GF-D8 (cell line): ENCODE results near the gene POU6F2.
"Not testable (repeated sequence)": the region's sequence is repeated elsewhere in the genome, so short reads cannot be mapped to it uniquely, and the experiment has no call there.

Experiments
- DNase-seq: peaks from one replicate; lab custom pipeline; 2025; lab: John Stamatoyannopoulos, UW

The POU6F2 gene

DNA sequence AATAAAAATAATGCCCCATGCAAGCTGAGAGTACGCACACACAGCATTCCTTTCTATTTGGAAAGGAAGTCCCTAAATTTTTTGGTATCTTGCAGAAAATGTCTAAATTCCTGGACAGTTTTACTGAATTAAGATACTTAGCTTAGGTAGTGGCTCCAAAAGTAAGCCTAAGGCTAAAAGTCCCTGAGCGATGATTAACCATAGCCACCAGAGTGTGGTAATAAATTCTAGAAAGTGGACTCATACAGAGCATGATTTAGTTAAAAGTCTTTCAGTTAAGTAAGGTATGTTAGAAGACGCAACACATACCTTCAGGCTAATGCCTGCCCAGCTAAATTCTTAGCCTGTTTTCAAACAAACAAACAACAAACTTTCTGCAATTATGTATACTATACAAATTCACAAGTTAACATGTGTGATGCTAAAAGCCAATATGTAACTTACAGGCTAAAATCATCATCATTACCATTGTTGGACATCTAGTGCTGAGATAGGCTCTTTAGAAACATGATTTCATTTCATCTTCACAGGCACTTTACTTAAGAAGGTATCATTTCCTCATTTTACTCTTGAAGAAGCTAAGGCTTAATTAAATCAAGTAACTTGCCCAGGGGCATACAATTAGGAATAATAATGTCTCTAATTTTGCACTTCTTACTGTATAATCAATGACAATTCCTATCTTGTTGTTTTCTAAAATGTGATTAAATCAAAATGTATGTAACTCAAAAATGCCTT is 327.1 kb downstream of the POU6F2 start:
- no peak for DNase-seq

DNA sequence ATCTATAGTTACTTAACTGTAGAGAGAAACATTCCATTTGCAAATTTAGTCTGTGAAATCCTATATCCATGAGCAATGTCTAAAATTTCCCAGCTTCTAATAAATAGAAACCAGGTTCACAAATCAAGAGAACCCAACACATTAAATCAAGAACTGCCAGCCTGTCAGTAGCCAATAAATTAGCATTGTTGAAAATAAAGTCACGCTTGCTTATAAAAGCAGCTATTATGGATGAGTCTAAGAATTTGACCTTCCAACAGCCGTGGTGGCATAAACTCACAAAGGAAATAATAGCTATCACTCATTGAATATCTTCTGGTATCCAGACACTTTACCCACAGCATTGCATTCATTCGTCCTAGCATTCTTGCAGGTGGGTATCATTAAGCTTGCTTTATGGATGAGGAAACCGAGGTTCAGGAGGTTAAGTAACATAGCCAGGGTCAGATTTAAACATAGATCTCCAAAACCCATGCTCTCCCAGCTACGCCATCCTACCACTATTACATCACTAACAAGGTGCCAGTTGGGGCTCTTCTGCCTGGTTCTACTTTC is 328.4 kb downstream of the POU6F2 start:
- DNase-seq, result no peak

DNA sequence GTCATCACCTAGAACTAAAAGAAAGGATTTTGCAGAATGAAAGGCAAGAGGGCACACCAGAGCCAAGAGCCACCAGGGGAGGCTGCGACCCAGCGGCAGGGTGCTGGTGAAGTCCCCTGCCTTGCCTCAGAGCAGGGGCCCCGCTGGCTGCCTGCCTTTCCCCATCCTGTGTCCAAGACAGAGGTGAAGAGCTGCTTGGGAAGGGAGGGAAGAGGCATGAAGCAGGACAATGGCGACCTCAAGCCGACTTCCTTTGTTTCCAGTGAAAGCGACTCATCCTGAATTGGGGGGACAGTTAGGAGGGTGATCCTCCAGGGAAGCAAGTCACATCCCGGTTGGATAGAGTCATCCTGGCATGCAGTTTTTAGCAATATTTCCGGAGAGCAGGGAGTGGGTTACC is 333.0 kb downstream of the POU6F2 start:
- DNase-seq, result no peak

DNA sequence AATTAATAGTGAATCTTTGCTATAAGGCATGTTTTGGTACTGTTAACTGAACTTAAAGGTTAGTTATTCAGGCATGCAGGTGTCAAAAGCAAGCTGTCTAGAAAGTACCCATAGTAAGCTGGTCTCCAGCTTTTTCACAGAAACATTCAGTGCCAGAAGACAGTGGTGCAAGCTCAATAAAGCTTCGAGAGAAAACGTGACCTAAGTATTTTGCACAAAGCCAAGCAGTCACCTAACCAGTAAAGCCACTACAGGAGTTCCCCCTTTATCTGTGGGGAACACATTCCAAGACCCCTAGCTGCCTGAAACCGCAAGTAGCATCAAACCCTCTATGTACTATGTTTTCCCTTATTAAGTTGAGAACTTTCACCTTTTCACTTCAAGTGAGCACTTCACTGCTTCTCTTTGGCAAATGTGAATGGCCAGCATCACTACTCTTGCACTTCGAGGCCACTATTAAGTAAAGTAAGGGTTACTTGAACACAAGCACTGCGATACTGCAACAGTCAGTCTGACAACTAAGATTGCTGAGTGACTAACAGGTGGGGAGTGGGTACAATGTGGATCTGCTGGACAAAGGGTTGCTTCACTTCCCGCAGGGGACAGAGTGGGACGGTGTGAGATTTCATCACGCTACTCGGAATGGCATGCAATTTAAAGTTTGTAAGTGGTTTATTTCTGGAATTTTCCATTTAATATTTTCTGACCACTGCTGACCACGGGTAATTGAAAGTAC is 334.7 kb downstream of the POU6F2 start:
- DNase-seq, result no peak

DNA sequence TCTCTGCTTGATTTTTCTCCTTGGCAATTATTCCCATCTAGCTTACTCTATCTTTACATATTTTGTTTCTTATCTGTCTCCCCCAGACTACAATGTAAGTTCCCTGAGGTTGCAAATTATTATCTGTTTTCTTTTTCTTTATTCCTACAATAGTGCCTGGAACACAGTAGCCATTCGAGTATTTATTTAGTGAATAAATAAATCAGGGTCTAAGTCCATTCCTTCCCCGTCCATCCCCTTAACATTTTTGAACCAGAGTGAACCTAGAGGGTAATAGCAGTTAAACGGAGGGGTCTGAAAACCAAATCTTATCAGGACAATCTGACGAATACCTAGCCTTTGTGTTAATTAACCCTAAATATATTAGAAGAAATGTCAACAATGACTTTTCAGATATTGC is 335.7 kb downstream of the POU6F2 start:
- DNase-seq, result no peak

DNA sequence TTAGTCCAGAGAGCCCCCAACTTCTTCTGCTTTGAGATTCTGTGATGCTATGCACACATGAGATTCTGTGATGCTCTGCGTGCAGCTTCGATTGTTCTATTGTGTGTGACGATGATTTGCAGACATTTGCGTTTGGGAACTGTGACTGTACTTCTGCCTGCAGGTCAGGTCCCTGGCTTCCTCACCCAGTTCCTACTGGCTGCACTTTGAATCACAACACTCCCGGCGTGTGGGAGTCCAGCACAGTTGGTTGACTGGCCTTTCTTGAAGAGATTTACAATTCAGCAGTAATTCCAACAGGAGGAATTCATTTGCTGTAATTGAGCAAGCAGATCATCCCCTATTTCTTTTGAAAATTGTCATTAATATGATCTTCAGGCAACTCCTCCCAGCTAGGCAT is 336.3 kb downstream of the POU6F2 start:
- no peak for DNase-seq

DNA sequence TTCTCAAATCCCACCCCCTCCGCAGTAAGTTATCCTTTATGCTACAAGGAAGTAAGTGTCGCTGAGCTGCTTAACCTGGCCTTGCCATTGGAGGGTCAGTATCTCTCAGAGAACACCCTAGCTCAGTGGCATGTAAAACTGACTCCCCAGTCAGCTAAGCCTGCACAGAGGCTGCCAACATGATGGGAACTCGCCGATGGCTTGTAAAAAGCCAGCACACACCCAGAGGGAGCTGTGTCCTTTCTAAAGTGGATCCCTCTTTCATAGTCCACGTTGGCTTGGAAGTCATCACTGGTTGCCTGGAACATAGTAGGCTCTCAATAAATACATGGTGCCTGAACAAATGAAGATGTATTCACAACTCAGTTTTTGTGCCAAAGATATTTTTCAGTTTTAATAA is 339.4 kb downstream of the POU6F2 start:
- DNase-seq, result no peak

DNA sequence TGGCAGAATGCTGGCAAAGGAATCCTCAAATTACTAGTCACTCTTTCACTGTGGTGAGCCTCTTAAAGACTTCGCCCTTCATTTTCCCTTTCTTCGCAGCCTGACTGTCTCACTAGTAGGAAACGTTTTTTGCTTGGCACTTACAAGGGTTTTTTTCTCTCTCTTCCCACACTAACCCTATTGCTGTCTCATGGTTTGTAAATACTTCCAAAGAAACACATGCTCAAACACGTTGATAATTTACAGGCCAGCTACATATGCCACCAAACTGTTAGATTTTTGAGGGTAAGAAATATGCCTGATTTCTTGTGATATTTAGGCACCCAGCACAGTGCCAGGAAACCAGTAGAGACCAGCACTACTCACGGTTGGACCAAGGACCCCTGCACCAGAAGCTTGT is 340.2 kb downstream of the POU6F2 start:
- DNase-seq, result no peak

DNA sequence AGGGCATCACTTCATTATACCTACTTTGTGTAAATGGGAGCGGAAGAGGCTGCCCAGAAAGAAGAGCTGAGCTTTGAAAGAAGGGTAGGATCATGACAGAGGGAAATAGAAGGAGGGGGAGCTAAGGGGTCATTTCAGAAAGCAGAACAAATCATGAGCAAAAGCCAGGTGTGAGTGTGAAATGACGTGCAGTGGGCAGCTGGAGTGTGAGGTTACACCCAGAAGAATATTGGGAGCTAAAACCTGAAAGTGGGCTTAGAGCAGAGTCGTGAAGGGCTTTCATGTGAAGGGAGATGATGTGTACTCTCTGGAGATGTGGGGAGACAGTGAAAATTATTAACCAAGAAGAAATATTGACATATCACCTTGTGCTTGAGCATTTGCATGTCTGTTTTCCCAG is 343.5 kb downstream of the POU6F2 start:
- no peak for DNase-seq

DNA sequence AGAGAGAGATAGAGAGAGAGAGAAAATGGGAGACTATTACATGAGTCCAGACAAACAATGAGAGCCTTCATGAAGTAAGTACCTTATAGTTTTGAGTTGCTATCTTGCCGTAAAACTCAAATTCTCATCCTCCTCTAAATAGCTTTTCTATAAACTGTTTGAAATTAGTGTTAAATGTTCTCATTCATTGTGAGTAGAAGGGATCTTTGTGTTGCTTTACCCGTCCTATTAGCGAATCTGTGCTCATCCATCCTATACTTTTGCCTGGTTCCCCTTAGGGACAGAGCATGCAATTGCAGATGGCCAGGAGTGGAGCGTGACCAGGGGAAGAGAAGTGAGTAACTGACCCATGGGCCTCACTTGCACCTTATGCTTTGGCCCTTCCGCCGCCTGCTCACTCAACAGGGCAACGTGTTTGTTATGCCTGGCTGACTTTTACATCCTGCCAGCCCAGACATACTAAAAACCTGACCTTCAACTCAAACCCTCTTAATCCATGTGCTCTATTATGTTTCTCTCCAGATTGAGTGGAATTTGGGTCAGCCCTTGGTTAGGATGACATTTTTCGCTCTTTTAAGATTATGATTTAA is 344.3 kb downstream of the POU6F2 start:
- DNase-seq, result no peak

DNA sequence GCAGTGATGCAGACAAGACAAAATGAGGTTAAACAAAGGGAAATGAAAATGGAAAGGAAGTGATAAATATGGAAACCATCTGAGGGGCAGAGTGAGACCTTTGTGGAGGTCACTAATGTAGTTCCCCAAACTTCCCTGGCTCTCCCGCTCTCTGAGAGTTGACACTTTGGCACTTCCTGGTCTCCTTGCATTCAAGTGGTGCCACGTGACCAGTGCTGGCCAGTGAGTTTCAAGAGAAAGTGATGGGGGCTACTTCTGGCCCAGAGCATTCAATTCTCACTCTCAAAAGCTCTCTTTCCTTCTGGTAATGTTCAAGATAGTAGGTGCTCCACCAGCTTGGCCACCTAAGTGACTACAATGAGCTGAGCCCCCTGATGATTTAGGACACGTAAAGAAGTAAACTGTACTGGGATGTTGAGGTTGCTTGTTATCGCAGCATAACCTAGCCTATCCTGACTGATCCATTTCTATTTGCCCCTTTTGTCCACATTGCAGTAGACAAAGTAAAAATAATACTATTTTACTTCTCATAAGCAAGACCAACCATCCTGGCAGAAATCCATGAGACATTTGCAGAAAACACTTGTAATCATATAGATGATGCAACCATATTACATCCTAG is 346.5 kb downstream of the POU6F2 start:
- no peak for DNase-seq

DNA sequence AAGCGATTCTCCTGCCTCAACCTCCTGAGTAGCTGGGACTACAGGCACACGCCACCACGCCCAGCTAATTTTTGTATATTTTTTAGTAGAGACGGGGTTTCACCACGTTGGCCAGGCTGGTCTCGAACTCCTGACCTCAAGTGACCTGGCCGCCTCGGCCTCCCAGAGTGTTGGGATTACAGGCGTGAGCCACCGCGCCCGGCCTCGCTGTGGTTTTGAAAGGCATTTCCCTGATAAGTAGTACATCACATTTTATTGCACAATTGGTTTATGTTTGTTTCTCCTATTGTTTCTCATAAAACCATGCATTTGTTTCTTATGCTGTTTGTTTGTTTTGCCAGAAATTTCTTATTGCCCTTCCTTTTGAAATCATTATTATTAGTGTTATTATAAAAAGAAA is 353.9 kb downstream of the POU6F2 start:
- not testable (repeated sequence) for DNase-seq

DNA sequence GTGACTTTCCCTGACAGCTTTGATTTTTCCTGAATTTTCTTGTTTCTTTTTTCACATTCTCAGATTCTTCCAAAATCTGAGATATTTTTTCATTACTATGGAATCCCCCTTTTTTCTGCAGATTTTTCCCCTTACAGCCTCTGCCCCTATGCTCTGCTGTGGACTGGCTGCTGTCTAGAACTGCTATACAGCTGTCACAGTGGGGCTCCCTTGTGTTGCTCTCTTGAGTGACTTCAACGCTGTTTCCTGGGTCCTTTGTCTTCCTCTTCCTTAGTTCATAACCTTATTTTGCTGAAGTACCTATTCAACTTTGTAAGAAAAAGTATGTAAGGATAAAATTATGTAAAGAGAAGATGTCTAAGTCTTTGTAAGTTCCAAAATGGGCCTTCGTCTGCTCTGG is 354.4 kb downstream of the POU6F2 start:
- DNase-seq, result no peak

DNA sequence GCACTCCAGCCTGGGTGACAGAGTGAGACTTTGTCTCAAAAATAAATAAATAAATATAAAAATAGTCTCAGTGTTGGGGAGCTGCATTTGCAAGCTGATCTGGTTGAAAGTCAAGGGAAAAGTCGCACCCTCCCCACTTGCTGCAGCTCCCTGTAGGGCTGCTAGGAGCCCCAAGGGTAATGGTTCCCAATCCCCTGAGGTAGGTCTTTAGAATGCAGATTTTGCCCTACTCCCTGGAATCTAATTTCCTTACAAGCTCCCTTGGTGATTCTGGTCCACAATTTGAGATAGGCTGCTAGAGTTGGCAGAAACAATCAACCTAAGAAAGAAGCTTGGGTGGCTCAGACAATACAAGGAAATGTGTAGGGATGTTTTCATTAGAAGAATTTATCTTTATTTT is 356.0 kb downstream of the POU6F2 start:
- no peak for DNase-seq

DNA sequence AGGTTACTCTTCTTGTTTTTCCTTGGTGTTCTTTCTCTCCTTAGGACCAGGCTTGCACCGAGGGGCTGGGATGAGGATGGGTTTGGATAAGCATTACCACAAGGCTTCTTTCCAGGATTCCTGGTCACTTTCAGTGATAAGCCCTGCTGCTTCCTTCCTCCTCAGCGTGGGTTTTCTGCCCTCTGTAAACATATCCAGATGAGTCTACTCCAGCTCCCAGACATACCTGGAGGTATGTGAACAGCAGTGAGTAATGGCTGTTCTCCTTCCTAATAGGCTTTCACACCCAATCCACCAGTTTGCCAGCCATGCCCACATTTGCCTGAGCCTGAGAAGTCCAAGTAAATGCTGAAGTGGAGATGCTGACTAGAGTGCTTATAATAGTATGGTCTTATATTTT is 358.7 kb downstream of the POU6F2 start:
- no peak for DNase-seq

DNA sequence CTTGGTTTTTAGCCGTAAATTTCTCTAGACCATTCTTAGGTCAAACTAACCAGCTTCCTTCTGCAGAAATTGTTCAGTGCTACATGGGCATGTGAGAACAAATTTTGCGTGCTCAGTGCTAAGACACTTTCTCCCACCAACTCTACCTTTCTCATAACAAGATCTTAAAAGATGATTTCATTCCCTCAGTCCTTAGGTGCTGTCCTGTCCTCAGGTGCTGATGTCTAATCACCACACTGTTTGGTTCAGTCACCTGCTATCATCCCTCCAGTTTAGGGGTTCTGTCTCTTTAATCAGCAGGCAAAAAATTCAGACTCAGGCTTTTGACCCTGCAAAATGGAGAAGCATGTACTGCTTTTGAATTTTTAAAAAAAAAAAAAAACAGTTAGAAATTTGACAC is 361.0 kb downstream of the POU6F2 start:
- DNase-seq, result no peak

DNA sequence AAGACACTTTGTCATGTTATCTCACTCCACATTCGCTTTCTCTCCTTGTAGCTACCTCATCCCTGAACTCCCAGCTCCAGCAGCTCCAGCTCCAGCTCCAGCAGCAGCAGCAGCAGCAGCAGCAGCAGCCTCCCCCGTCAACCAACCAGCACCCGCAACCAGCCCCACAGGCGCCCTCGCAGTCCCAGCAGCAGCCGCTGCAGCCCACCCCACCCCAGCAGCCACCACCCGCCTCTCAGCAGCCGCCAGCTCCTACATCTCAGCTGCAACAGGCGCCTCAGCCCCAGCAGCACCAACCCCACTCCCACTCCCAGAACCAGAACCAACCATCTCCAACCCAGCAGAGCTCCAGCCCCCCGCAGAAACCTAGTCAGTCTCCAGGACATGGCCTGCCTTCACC is 361.9 kb downstream of the POU6F2 start:
- DNase-seq, result no peak

DNA sequence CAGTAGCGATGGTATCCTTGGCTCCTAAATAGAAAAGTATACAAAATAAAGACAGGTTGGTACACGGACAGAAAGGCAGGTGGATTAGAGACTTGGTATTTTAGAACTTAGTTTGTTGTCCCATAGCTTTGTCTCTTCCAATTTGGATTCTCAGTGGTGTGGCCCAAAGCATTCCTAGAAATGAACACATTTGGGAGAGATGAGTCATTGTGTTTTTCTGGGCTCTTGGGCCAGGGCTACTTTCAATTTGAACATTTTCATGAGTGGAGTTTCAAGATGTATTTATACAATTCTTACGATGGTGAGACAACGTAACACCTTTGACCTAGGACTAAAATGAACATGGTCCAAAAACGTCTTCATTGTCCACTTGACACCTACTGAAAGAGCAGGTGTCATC is 363.4 kb downstream of the POU6F2 start:
- no peak for DNase-seq

DNA sequence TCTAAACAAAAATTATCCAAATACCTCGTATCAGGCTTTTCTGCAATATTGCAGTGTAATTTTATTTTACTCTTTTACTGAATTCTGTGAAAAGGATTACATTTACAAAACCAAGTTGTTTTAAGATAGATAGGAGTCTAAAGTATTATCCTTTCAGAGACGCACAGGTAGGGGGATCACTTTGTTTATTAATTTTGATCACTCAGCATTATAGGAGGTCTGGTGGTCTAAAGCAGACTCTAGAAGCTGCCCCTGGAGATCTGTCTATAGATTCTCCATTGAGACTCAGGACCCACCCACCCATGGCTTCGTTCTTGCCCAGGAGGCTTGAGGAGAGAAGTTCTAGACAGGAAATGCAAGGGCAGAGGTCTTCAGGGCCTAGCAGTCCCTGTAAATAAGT is 365.1 kb downstream of the POU6F2 start:
- no peak for DNase-seq

DNA sequence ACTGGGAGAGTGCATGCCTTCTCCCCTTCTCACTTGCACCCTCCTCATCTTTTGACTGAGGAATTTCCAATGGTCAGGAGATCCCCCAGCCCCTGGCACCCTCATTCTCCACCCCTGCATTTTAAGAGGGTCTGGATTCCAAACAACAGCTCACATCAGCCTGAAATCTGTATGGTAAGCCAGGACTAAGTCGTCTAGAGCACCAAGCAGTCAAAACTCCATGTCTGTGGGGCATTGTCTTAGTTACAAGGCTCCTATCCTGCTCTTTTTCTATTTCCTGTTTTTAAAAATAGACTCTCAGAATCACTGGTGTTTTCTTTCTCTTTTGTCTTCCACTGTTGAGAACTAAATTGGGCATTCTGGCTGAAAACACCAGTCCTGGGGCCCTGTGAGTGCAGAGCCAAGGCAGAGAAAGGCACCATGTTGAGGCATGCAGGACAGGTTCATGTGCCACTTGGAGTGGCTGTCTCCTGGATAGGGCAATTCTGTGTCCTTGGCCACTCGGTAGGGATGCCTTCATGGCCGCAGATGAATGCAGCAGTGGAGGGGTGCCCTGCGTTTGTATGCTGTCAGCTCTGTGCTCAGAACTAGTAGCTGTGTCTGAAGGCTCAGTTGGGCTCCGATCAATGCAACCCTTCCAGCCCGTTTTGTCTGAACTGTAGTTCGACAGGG is 371.9 kb downstream of the POU6F2 start:
- no peak for DNase-seq

DNA sequence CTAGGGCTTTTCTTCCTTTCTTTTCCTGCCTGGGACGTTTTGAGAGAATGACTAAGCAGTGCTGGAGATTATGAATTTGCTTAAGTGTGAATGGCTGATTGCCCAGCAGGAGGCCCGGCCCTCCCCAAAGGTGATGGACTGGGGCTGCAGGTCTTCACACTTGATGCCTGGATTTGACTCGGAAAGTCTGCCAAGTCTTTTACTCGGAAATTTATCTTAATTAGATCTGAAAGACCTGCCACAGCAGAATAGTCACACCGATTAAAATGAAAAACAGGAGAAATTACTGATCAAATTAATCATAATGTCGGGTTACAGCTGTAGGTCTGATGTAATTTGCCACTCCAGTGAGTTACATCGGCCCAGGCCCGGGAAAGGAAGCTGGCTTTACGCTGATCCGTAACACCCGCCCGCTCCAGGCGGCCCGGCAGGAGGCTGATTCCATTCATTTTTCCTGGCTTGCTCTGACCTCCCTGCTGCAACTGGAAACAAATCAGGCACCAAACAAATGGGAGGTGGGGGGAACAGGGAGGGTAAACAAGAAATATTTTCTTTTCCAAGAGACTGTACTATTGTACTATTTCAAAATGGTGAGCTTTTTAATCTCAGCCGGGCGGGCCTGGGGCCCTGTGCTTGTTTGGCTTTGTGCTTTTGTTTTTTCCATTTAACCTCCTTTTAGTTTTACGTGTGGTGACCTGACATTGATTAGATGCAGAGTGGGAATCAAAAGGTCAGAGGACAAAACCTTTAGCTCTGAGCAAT is 376.1 kb downstream of the POU6F2 start:
- DNase-seq, result no peak
